Common myeloid progenitor, CD34-positive (primary cell): Measurements from ENCODE around the gene LYPD1.
"Not testable (repeated sequence)": the region's sequence is repeated elsewhere in the genome, so short reads cannot be mapped to it uniquely, and the experiment has no call there.

Source experiments
- CTCF ChIA-PET: fragments of 350-600 bp; sonication (Branson Sonifier 250); formaldehyde crosslinking; loops from one replicate; lab custom pipeline; 2021; ENCODE audit warnings: antibody characterized with exemption; lab: Charles Lee
- POLR2A ChIA-PET: fragments of 350-600 bp; sonication (Branson Sonifier 250); formaldehyde crosslinking; loops from one replicate; lab custom pipeline; 2021; ENCODE audit warnings: antibody characterized with exemption; lab: Charles Lee
- DNase-seq, 3 donors: peaks; one replicate each; pipeline versions ENCODE4 v3.0.0 to v3.0.0-alpha.2; 2013
- H3K27ac ChIP-seq, 2 experiments: 1 replicate in 1 of 2; 2 replicates in 1 of 2; pipeline ENCODE4 v1.7.0; 2013; ENCODE audit warnings: inconsistent platforms in 2 of 2, low read length in 2 of 2, mild to moderate bottlenecking in 2 of 2, low read depth in 1 of 2, moderate library complexity in 1 of 2; ENCODE audit not compliant: severe bottlenecking in 2 of 2, insufficient read depth in 1 of 2, poor library complexity in 1 of 2
- H3K27me3 ChIP-seq, 5 experiments: replicated peaks in 2 of 5; 1 replicate in 3 of 5; 2 replicates in 2 of 5; pipeline versions ENCODE4 v1.6.1 to v1.7.0; 2013; ENCODE audit warnings: low read length in 4 of 5, mild to moderate bottlenecking in 2 of 5, moderate library complexity in 2 of 5, inconsistent platforms in 1 of 5; ENCODE audit not compliant: insufficient read depth in 5 of 5, control insufficient read depth in 4 of 5
- H3K36me3 ChIP-seq, 4 experiments: 1 replicate in 2 of 4; 2 replicates in 2 of 4; pipeline versions ENCODE4 v1.6.1 to v1.7.0; 2013; ENCODE audit warnings: low read length in 3 of 4, control low read depth in 1 of 4, mild to moderate bottlenecking in 1 of 4; ENCODE audit not compliant: control insufficient read depth in 4 of 4, insufficient read depth in 4 of 4
- H3K4me1 ChIP-seq, 4 experiments: 1 replicate in 3 of 4; 2 replicates in 1 of 4; pipeline versions ENCODE4 v1.6.1 to v1.7.1; 2013; ENCODE audit warnings: low read length in 3 of 4, mild to moderate bottlenecking in 3 of 4, control low read depth in 1 of 4, inconsistent platforms in 1 of 4, moderate library complexity in 1 of 4; ENCODE audit not compliant: control insufficient read depth in 4 of 4, insufficient read depth in 4 of 4; ENCODE audit errors: control extremely low read depth in 1 of 4
- H3K4me3 ChIP-seq, 7 experiments: 1 replicate in 4 of 7; 2 replicates in 3 of 7; pipeline versions ENCODE4 v1.5.1 to v1.7.0; 2013; ENCODE audit warnings: mild to moderate bottlenecking in 7 of 7, low read length in 6 of 7, moderate library complexity in 6 of 7, inconsistent platforms in 2 of 7, low read depth in 2 of 7, control low read depth in 1 of 7; ENCODE audit not compliant: insufficient read depth in 4 of 7, control insufficient read depth in 1 of 7; ENCODE audit errors: extremely low read depth in 1 of 7
- H3K9me3 ChIP-seq, 5 experiments: 1 replicate in 4 of 5; 2 replicates in 1 of 5; pipeline versions ENCODE4 v1.6.1 to v1.7.1; 2013; ENCODE audit warnings: low read length in 4 of 5, mild to moderate bottlenecking in 2 of 5, inconsistent platforms in 1 of 5, low read depth in 1 of 5, moderate library complexity in 1 of 5; ENCODE audit not compliant: control insufficient read depth in 4 of 5, insufficient read depth in 2 of 5; ENCODE audit errors: control extremely low read depth in 1 of 5
- WGBS: methylation state at CpG from one replicate; pipeline ENCODE4 v1.1.5; 2013; ENCODE audit not compliant: insufficient coverage; 5-methylcytosine and 5-hydroxymethylcytosine counted together

The LYPD1 gene

DNA sequence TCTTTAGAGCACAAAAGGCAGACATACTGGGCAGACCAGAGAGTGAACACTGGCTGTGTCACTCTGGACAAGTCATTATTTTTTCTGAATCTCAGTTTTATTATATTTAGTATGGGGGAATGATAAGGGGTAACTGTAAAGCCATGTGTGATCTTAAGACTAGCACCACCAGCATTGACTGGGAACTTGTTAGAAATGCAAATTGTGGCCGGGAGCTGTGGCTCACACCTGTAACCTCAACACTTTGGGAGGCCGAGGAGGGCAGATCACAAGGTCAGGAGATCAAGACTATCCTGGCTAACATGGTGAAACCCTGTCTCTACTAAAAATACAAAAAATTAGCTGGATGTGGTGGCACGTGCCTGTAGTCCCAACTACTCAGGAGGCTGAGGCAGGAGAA is 28.3 kb upstream of the LYPD1 start:
- H3K36me3 ChIP-seq, H3K9me3 ChIP-seq, DNase-seq, H3K4me1 ChIP-seq, POLR2A ChIA-PET, CTCF ChIA-PET, H3K27me3 ChIP-seq, H3K4me3 ChIP-seq, H3K27ac ChIP-seq: not testable (repeated sequence)
- 90% methylated on average over 1 of the region's 3 CpGs for WGBS

DNA sequence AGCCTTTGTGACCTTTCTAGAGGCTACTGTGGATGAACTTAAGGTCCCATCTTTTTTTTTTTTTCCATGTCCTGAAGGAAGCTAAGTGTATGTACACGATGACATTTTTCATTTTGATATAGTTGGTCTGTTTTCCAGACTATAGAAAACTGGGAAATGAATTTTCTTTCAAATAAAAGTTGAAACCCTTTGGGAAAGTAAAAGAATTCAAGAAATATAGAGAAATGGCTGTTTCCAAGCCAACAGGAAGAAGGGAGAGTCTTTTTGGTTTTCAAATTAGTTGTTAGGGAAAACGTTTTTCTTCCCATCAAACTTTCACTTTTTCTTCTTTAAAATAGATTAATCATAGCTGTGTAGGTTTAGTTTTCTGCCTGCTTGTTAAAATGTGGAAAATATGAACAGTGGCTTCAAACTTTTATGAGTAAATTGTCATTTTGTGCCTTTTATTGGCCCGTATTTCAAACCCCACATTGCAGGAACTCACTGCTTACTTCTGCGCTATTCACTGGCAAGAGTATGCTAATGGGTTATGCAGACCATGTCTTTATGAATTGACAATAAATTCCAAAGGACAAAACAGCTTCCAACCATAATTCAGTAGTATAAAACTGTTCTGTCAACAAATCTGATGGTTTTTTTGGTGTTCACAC is 27.7 kb upstream of the LYPD1 start:
- Histone ChIP-seq H3K36me3 (no peaks in the 10 kb centered on the region), H3K27ac (no peak overlapping the region), H3K27me3 (no peaks in the 10 kb centered on the region), H3K9me3 (no peaks in the 10 kb centered on the region), H3K4me3 (no peak overlapping the region), H3K4me1 (no peaks in the 10 kb centered on the region)
- no peak for DNase-seq
- WGBS, result no CpG with 5 or more reads among the region's 4 CpGs
- POLR2A ChIA-PET, result no interaction called here
- CTCF ChIA-PET, result interaction anchor here (1.4 kb wide), 1 partner anchor 16 kb away, joined by 3 read pairs; no protein-coding TSS in a partner anchor

DNA sequence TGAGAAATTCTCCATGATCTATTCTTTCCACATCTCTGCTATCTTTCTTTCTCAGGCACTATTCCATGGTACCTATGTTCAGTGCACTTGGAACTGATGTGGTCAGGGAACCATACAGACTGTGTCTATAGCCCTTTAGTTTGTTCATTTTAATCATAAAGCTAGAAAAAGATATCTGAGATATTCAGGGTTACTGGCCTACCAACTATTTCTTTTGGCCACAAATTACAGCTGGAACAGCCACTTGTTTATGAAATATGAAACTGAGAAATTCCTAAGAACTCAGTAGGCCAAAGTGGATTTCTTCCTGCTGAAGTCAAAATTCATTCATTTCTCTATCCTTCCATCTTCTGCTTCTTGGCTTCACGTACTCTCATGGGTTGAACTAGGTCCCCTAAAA is 22.8 kb upstream of the LYPD1 start:
- no peak for DNase-seq
- Histone ChIP-seq H3K36me3 (no peaks in the 10 kb centered on the region), H3K27me3 (peaks cover 0 to 2% (median 0%) of the 10 kb centered on the region in 5 experiments), H3K27ac (no peak overlapping the region), H3K9me3 (no peaks in the 10 kb centered on the region), H3K4me1 (no peaks in the 10 kb centered on the region), H3K4me3 (no peak overlapping the region)
- POLR2A ChIA-PET, result no interaction called here
- CTCF ChIA-PET, result no interaction called here
- 100% methylated on average over 1 of the region's 1 CpG for whole genome bisulfite sequencing

DNA sequence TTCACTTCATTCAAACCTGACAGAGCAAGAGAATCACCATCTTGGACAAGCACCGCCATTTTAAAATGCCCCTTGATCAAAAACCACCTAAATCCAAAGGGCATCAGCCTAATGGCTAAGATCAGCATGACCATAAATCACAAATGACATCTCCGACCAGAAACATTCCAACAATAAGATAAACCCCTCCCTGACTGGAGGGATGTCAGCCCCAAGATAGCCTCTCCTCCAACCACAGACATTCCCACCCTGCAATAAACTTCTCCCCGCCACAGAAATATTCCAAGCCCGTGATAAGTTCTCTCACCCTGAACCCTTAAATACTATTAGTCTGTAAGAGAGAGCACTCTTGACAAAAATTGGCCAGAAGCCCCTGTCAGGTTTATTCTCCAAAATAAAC is 21.6 kb upstream of the LYPD1 start:
- CTCF ChIA-PET, result no interaction called here

DNA sequence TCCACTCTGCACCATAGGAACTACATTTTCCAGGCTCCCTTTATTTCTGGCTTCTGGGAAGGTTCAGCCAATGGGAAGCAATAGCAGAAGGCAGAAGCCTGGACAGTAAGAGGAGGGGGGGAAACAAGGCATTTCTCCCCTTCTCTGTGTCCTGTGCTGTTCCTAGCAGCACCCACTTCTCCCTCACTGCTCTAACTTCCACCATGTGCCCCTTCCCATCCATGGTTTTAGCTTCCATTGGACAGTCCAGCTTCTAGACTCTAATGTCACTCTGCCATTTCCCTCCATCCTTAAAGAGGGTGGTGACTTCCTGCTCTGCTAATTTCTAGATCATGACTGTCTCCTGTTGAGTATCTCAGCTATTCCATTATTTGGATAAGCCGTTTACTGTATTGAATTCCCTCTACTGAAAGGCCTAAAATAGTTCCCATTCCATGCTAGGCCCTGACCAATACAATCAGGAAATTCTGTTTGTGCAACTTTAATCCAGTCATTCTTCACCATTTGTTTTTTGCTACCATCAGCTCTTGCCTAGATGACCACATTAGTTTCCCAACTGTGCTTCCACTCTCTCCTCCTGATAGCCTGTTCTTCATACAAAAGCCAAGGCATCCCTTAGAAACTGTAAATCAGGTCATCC is 20.8 kb upstream of the LYPD1 start:
- H3K4me3 ChIP-seq, result no peak overlapping the region
- no peaks in the 10 kb centered on the region for H3K36me3 ChIP-seq
- ChIA-PET POLR2A (no interaction called here), CTCF (no interaction called here)
- no peaks in the 10 kb centered on the region for H3K4me1 ChIP-seq
- no peaks in the 10 kb centered on the region for H3K9me3 ChIP-seq
- WGBS, result 92% methylated on average over 1 of the region's 1 CpG
- H3K27me3 ChIP-seq, result peaks cover 0 to 2% (median 0%) of the 10 kb centered on the region in 5 experiments
- H3K27ac ChIP-seq, result no peak overlapping the region
- DNase-seq, result no peak

More for the DNA sequence above, 21.6 kb upstream of the LYPD1 start:
- Histone ChIP-seq H3K4me3 (no peak overlapping the region), H3K4me1 (no peaks in the 10 kb centered on the region), H3K9me3 (no peaks in the 10 kb centered on the region), H3K27me3 (peaks cover 0 to 2% (median 0%) of the 10 kb centered on the region in 5 experiments), H3K27ac (no peak overlapping the region), H3K36me3 (no peaks in the 10 kb centered on the region)
- WGBS, result 90% methylated on average over 2 of the region's 4 CpGs
- POLR2A ChIA-PET, result no interaction called here
- no peak for DNase-seq

DNA sequence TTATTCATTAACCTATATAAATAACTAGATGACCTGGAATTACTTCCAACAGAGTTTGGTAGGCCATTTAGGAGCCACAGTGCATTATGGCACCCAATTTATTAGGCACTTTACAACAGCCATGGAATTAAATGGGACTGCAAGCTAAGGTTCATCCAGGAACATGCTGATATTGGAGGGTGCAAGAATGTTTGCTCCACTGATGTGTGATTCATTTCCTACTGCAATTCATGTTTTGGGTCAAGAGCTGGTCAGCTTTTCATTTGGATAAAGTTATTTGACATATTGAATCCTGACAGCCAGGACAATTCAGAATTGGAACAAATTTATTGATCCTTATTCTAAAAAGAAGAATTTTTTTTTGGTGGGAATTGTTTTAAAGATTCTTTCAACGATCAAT is 11.8 kb upstream of the LYPD1 start:
- ChIA-PET POLR2A (no interaction called here), CTCF (interaction anchor here (1.1 kb wide), 1 partner anchor 15 kb away, joined by 3 read pairs; no protein-coding TSS in a partner anchor)
- Histone ChIP-seq H3K36me3 (no peaks in the 10 kb centered on the region), H3K4me1 (no peaks in the 10 kb centered on the region), H3K27me3 (peaks cover 0 to 27% (median 9%) of the 10 kb centered on the region in 5 experiments), H3K4me3 (no peak overlapping the region), H3K27ac (no peak overlapping the region), H3K9me3 (no peaks in the 10 kb centered on the region)
- DNase-seq, result no peak
- 88% methylated on average over 1 of the region's 1 CpG for WGBS

DNA sequence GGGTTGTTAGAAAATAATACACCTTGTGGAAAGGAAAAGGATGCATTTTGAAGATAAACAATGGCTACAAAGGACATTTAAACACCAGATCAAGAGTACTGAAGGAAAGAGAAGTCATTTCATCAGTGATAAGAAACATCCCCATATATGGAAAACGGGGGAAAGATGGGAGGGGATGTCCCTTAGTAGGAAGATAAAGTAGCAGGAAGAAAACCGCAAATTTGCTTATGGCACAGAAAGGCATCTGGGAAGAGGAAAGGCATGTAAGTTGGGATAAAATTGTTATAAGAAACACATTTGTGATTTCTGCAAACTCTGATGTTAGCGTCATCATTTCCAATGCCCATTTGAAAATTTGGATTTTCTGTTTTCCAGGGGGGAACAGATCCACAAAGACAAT is 10.5 kb upstream of the LYPD1 start:
- Histone ChIP-seq H3K4me1 (no peaks in the 10 kb centered on the region), H3K36me3 (no peaks in the 10 kb centered on the region), H3K27me3 (peaks cover 0 to 31% (median 12%) of the 10 kb centered on the region in 5 experiments), H3K9me3 (no peaks in the 10 kb centered on the region), H3K27ac (no peak overlapping the region), H3K4me3 (no peak overlapping the region)
- ChIA-PET POLR2A (no interaction called here), CTCF (no interaction called here)
- DNase-seq, result no peak
- WGBS, result 100% methylated on average over 2 of the region's 3 CpGs
